HepG2 (cell line): ENCODE data around the gene RCN1. TPM values are rescaled to one million over a fixed set of nuclear protein-coding genes. Genes with fewer than 3 reads are reported as not detected.
A peak's percentile ranks its signal among the peaks of the same experiment; 100 is the strongest.

Experiments
- DDIT3 ChIP-seq: sonication (generic); formaldehyde crosslinking; IDR thresholded peaks from 2 replicates; pipeline ENCODE4 v1.4.0; 2020; ENCODE audit warnings: mild to moderate bottlenecking, missing genetic modification reagents
- DMAP1 ChIP-seq: IDR thresholded peaks from 2 replicates; pipeline ENCODE4 v1.6.1; 2016
- EEA1 ChIP-seq: sonication (generic); formaldehyde crosslinking; IDR thresholded peaks from 2 replicates; pipeline ENCODE4 v1.5.1; 2020; ENCODE audit warnings: mild to moderate bottlenecking, missing genetic modification reagents, borderline replicate concordance
- GATA4 ChIP-seq: sonication (generic); IDR thresholded peaks from 2 replicates; pipeline ENCODE4 v1.6.1; 2016; ENCODE audit warnings: antibody characterized with exemption, low read depth, borderline replicate concordance
- HES4 ChIP-seq: sonication (generic); formaldehyde crosslinking; IDR thresholded peaks from 2 replicates; pipeline ENCODE4 v1.9.0; 2021; ENCODE audit warnings: mild to moderate bottlenecking, missing genetic modification reagents, borderline replicate concordance
- HNRNPLL ChIP-seq: fragments of 200-400 bp; formaldehyde crosslinking; IDR thresholded peaks from 2 replicates; pipeline ENCODE4 v1.6.1; 2017; ENCODE audit warnings: mild to moderate bottlenecking, low read depth, low read length; ENCODE audit not compliant: poor library complexity, severe bottlenecking
- PHF8 ChIP-seq: sonication (generic); formaldehyde crosslinking; IDR thresholded peaks from 2 replicates; pipeline ENCODE4 v1.5.0; 2020; ENCODE audit warnings: missing genetic modification reagents
- RARG ChIP-seq: sonication (generic); formaldehyde crosslinking; IDR thresholded peaks from 2 replicates; pipeline ENCODE4 v1.4.0; 2020; ENCODE audit warnings: low read depth, mild to moderate bottlenecking, missing genetic modification reagents
- RELA ChIP-seq: sonication (generic); formaldehyde crosslinking; IDR thresholded peaks from 2 replicates; pipeline ENCODE4 v1.4.0; 2020; ENCODE audit warnings: missing genetic modification reagents
- RXRA ChIP-seq: sonication (generic); formaldehyde crosslinking; IDR thresholded peaks from 2 replicates; pipeline ENCODE4 v1.5.1; 2020; ENCODE audit warnings: missing genetic modification reagents
- TRIM22 ChIP-seq: fragments of 450-650 bp; IDR thresholded peaks from 2 replicates; pipeline ENCODE4 v1.6.1; 2017
- YY1 ChIP-seq: IDR thresholded peaks from 2 replicates; pipeline ENCODE4 v1.6.1; 2011; ENCODE audit warnings: low read length, low read depth, moderate library complexity, mild to moderate bottlenecking; ENCODE audit not compliant: insufficient read depth, insufficient replicate concordance
- ZFYVE20 ChIP-seq: sonication (generic); formaldehyde crosslinking; IDR thresholded peaks from 2 replicates; pipeline ENCODE4 v1.8.0; 2023; ENCODE audit warnings: low read depth, mild to moderate bottlenecking, moderate library complexity, missing genetic modification reagents, borderline replicate concordance
- ZMAT3 ChIP-seq: sonication (generic); formaldehyde crosslinking; conservative IDR thresholded peaks from 2 replicates; pipeline ENCODE4 v1.7.0; 2021; ENCODE audit warnings: missing genetic modification reagents
- ZNF101 ChIP-seq: sonication (generic); formaldehyde crosslinking; IDR thresholded peaks from 2 replicates; pipeline ENCODE4 v1.4.0; 2020; ENCODE audit warnings: mild to moderate bottlenecking, low read depth, missing genetic modification reagents, borderline replicate concordance
- ZNF121 ChIP-seq: sonication (generic); formaldehyde crosslinking; IDR thresholded peaks from 2 replicates; pipeline ENCODE4 v1.5.0; 2020; ENCODE audit warnings: mild to moderate bottlenecking, missing genetic modification reagents
- ZNF138 ChIP-seq: sonication (generic); formaldehyde crosslinking; IDR thresholded peaks from 2 replicates; pipeline ENCODE4 v1.5.0; 2020; ENCODE audit warnings: mild to moderate bottlenecking, low read depth, missing genetic modification reagents
- ZNF337 ChIP-seq: sonication (generic); formaldehyde crosslinking; IDR thresholded peaks from 2 replicates; pipeline ENCODE4 v1.5.1; 2020; ENCODE audit warnings: missing genetic modification reagents, low read depth, mild to moderate bottlenecking, borderline replicate concordance
- ZNF343 ChIP-seq: sonication (generic); formaldehyde crosslinking; IDR thresholded peaks from 2 replicates; pipeline ENCODE4 v1.4.0; 2020; ENCODE audit warnings: mild to moderate bottlenecking, missing genetic modification reagents
- ZNF468 ChIP-seq: sonication (generic); formaldehyde crosslinking; IDR thresholded peaks from 2 replicates; pipeline ENCODE4 v1.8.0; 2022; ENCODE audit warnings: mild to moderate bottlenecking, moderate library complexity, missing genetic modification reagents
- ZNF556 ChIP-seq: sonication (generic); formaldehyde crosslinking; IDR thresholded peaks from 2 replicates; pipeline ENCODE4 v1.4.0; 2020; ENCODE audit warnings: mild to moderate bottlenecking, missing genetic modification reagents, borderline replicate concordance
- ZNF562 ChIP-seq: sonication (generic); formaldehyde crosslinking; IDR thresholded peaks from 2 replicates; pipeline ENCODE4 v1.8.0; 2022; ENCODE audit warnings: missing genetic modification reagents, borderline replicate concordance
- ZNF589 ChIP-seq: sonication (generic); formaldehyde crosslinking; conservative IDR thresholded peaks from 2 replicates; pipeline ENCODE4 v1.8.0; 2022; ENCODE audit warnings: mild to moderate bottlenecking, moderate library complexity, missing genetic modification reagents
- ZNF724P ChIP-seq: sonication (generic); formaldehyde crosslinking; IDR thresholded peaks from 2 replicates; pipeline ENCODE4 v1.8.0; 2022; ENCODE audit warnings: missing genetic modification reagents, borderline replicate concordance
- polyA plus RNA-seq, 8 experiments: library from polyadenylated mRNA; depleted of rRNA in 3 of 8; stranded (reverse) in 7 of 8; unstranded in 1 of 8; fragments of >200 nt; fragmentation: Illumina TruSeq in 4 of 8; extraction: Trizol in 4 of 8; gene quantifications; 2 replicates each; pipeline versions ENCODE4 v1.2.1 to v1.2.3, GENCODE V29; 2011 to 2016; ENCODE audit warnings: low read depth in 4 of 8, missing spikeins in 1 of 8, mixed read lengths in 1 of 8; ENCODE audit not compliant: insufficient read depth in 1 of 8
- total RNA-seq, 5 experiments: library from RNA; depleted of rRNA; stranded (reverse); fragments of >200 nt; fragmentation: Illumina TruSeq; extraction: Trizol; gene quantifications; 2 replicates each; pipeline ENCODE4 v1.2.3, GENCODE V29; 2016; ENCODE audit warnings: low read depth in 1 of 5
- TF ChIP-seq, protein P1 (sequence below): sonication (generic); formaldehyde crosslinking; IDR thresholded peaks from 2 replicates; pipeline ENCODE4 v1.4.0; 2020; ENCODE audit warnings: missing genetic modification reagents

Gene RCN1
- total and polyA plus RNA-seq, 2 of the 13 experiments (the other 11 are each of a cell fraction or from before 2014, with no cell fraction given): 22.0 to 28.5 TPM

- TF ChIP-seq ZNF138 (peak; percentile 34; the same call in 1 of the 2 replicates), ZMAT3 (CRISPR knock-in tag) (peak; percentile 59; the same call in 1 of the 2 replicates), RARG (CRISPR knock-in tag) (no peak), ZNF337 (CRISPR knock-in tag) (no peak), EEA1 (CRISPR knock-in tag) (no peak), RXRA (CRISPR knock-in tag) (no peak), HES4 (CRISPR knock-in tag) (no peak), ZNF468 (CRISPR knock-in tag) (0 out of 2 replicates have a peak, but pooled peaks have one; percentile 46), ZNF101 (CRISPR knock-in tag) (no peak), HNRNPLL (peak; percentile 95), ZFYVE20 (CRISPR knock-in tag) (0 out of 2 replicates have a peak, but pooled peaks have one; percentile 34), RELA (CRISPR knock-in tag) (no peak), TRIM22 (no peak), ZNF589 (0 out of 2 replicates have a peak, but pooled peaks have one; percentile 5), YY1 (peak; percentile 22), ZNF724P (CRISPR knock-in tag) (no peak), DDIT3 (CRISPR knock-in tag) (no peak), ZNF121 (CRISPR knock-in tag) (0 out of 2 replicates have a peak, but pooled peaks have one; percentile 13), ZNF343 (CRISPR knock-in tag) (no peak), DMAP1 (peak; percentile 69; the same call in 1 of the 2 replicates), ZNF562 (CRISPR knock-in tag) (0 out of 2 replicates have a peak, but pooled peaks have one; percentile 42), PHF8 (CRISPR knock-in tag) (peak; percentile 75), GATA4 (no peak), ZNF556 (CRISPR knock-in tag) (peak; percentile 29; the same call in 1 of the 2 replicates)
- TF ChIP-seq, protein P1, sequence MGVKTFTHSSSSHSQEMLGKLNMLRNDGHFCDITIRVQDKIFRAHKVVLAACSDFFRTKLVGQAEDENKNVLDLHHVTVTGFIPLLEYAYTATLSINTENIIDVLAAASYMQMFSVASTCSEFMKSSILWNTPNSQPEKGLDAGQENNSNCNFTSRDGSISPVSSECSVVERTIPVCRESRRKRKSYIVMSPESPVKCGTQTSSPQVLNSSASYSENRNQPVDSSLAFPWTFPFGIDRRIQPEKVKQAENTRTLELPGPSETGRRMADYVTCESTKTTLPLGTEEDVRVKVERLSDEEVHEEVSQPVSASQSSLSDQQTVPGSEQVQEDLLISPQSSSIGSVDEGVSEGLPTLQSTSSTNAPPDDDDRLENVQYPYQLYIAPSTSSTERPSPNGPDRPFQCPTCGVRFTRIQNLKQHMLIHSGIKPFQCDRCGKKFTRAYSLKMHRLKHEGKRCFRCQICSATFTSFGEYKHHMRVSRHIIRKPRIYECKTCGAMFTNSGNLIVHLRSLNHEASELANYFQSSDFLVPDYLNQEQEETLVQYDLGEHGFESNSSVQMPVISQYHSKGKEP (CRISPR knock-in tag): no peak
These were observed at the start of gene RCN1 (continued) for GRCh38 chr11:32090545-32091370.
